MM.1S (cell line): ENCODE data around the gene TSSK6.

Source experiments
- DNase-seq: peaks from one replicate; pipeline ENCODE4 v3.0.0-alpha.2; 2015
- H2AFZ ChIP-seq: fragments of 300-600 bp; sonication (generic); 2 replicates; pipeline ENCODE4 v1.6.0; 2016; ENCODE audit warnings: antibody characterized with exemption, low read length
- H3F3A ChIP-seq: fragments of 300-600 bp; sonication (generic); 2 replicates; pipeline ENCODE4 v1.6.1; 2016; ENCODE audit warnings: mild to moderate bottlenecking, antibody characterized with exemption, low read length, moderate library complexity, mixed read lengths; ENCODE audit not compliant: insufficient read depth
- H3K27ac ChIP-seq: fragments of 300-600 bp; sonication (generic); 2 replicates; pipeline ENCODE4 v1.5.1; 2016; ENCODE audit warnings: mild to moderate bottlenecking, low read length
- H3K27me3 ChIP-seq: fragments of 300-600 bp; sonication (generic); replicated peaks from 2 replicates; pipeline ENCODE4 v1.6.0; 2016; ENCODE audit warnings: low read length; ENCODE audit not compliant: insufficient read depth
- H3K36me3 ChIP-seq: fragments of 300-600 bp; sonication (generic); replicated peaks from 2 replicates; pipeline ENCODE4 v1.6.1; 2016; ENCODE audit warnings: mild to moderate bottlenecking, low read length, mixed read lengths; ENCODE audit not compliant: insufficient read depth
- H3K4me1 ChIP-seq: fragments of 300-600 bp; sonication (generic); 2 replicates; pipeline ENCODE4 v1.6.1; 2016; ENCODE audit warnings: low read length, mixed read lengths
- H3K4me2 ChIP-seq: fragments of 300-600 bp; sonication (generic); 2 replicates; pipeline ENCODE4 v1.6.0; 2016; ENCODE audit warnings: low read depth, low read length
- H3K4me3 ChIP-seq: fragments of 300-600 bp; sonication (generic); 2 replicates; pipeline ENCODE4 v1.5.1; 2016; ENCODE audit warnings: low read length, mixed read lengths
- H3K79me2 ChIP-seq: fragments of 300-600 bp; sonication (generic); 2 replicates; pipeline ENCODE4 v1.6.1; 2016; ENCODE audit warnings: mixed run types, low read length, mixed read lengths
- H3K9ac ChIP-seq: fragments of 300-600 bp; sonication (generic); 2 replicates; pipeline ENCODE4 v1.6.1; 2016; ENCODE audit warnings: low read length, mixed read lengths
- H3K9me2 ChIP-seq: fragments of 300-600 bp; sonication (generic); replicated peaks from 2 replicates; pipeline ENCODE4 v1.6.1; 2016; ENCODE audit warnings: mild to moderate bottlenecking, low read length, mixed read lengths; ENCODE audit not compliant: insufficient read depth
- H3K9me3 ChIP-seq: fragments of 300-600 bp; sonication (generic); replicated peaks from 2 replicates; pipeline ENCODE4 v1.6.1; 2016; ENCODE audit warnings: mild to moderate bottlenecking, low read length, mixed read lengths; ENCODE audit not compliant: insufficient read depth
- H4K20me1 ChIP-seq: fragments of 300-600 bp; sonication (generic); 2 replicates; pipeline ENCODE4 v1.6.1; 2016; ENCODE audit warnings: mild to moderate bottlenecking, low read length, moderate library complexity, mixed read lengths; ENCODE audit not compliant: insufficient read depth
- EZH2 ChIP-seq: fragments of 300-600 bp; sonication (generic); optimal IDR thresholded peaks from 2 replicates; pipeline ENCODE3; 2017; ENCODE audit warnings: low read depth, mild to moderate bottlenecking, antibody characterized with exemption, low read length, mixed read lengths
- EZH2phosphoT487 ChIP-seq: fragments of 300-600 bp; sonication (generic); IDR thresholded peaks from 2 replicates; pipeline ENCODE4 v1.6.1; 2018; ENCODE audit warnings: antibody characterized with exemption, low read length
- TF ChIP-seq, protein P1 (sequence below): fragments of 300-600 bp; sonication (generic); IDR thresholded peaks from 2 replicates; pipeline ENCODE4 v1.5.1; 2016; ENCODE audit warnings: antibody characterized with exemption, low read length, mixed read lengths

TSSK6 gene

DNA sequence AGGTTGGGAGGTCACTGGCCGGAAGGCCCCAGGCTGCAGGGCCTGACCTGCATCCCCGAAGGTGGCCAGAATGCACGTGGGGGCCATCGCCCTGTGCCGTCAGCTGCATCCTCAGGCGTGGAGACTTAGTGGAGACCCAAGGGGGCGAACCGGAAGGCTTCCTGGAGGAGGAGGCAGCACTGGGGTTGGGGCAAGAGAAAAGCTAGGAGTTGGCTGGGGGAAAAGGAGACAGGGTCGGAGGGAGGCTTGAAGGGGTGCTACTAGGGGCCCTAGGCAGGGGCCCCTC is 12.0 kb upstream of the TSSK6 start:
- H3K27me3 ChIP-seq = no peaks in the 10 kb centered on the region
- H3K36me3 ChIP-seq = no peaks in the 10 kb centered on the region
- TF ChIP-seq EZH2 (no peak), EZH2phosphoT487 (no peak)
- TF ChIP-seq, protein P1, sequence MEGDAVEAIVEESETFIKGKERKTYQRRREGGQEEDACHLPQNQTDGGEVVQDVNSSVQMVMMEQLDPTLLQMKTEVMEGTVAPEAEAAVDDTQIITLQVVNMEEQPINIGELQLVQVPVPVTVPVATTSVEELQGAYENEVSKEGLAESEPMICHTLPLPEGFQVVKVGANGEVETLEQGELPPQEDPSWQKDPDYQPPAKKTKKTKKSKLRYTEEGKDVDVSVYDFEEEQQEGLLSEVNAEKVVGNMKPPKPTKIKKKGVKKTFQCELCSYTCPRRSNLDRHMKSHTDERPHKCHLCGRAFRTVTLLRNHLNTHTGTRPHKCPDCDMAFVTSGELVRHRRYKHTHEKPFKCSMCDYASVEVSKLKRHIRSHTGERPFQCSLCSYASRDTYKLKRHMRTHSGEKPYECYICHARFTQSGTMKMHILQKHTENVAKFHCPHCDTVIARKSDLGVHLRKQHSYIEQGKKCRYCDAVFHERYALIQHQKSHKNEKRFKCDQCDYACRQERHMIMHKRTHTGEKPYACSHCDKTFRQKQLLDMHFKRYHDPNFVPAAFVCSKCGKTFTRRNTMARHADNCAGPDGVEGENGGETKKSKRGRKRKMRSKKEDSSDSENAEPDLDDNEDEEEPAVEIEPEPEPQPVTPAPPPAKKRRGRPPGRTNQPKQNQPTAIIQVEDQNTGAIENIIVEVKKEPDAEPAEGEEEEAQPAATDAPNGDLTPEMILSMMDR = no peak

DNA sequence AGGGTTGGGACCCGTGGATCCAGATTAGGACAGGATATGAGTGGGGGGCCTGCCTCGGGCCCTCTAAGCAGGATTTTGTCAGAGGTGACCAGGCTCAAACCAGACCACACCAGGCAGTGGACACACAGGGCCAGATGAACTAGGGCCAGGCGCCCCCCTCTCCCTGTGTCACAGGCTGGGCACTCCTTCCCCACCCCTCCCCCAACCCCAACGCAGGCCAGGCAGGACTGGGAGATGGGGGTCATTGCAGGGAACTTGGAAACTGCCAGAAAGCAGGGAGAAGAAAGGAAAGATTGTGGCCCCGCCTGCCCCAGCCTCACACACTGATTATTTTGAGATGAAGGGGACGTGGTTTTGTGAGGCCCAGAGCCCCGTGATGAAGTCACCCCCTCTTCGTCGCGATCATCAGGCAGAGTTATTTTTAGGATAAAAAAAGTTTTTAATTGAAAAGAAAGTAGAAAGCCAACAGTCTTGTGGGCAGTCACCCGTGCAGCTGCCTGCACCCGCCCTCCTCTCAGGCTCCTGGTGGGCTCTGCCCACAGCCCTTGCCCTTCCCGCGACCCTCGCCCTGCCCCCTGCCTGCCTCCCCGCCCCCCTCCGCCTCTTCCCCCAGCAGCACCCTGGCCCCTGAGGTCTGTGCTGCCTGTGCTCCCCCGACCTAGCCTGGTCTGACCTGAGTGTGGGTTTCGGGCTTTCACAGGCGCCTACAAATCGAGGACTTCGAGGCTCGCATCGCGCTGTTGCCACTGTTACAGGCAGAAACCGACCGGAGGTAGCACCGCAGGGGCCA is 11.4 kb upstream of the TSSK6 start:
- no peak overlapping the region for H2AFZ ChIP-seq
- peaks cover 7% of the 10 kb centered on the region; the same call in 1 of the 2 replicates for H3K79me2 ChIP-seq
- H4K20me1 ChIP-seq = no peaks in the 10 kb centered on the region
- no peak for DNase-seq
- H3F3A ChIP-seq = no peaks in the 10 kb centered on the region
- H3K9ac ChIP-seq = no peak overlapping the region
- no peaks in the 10 kb centered on the region for H3K36me3 ChIP-seq
- no peak overlapping the region for H3K4me2 ChIP-seq
- H3K9me2 ChIP-seq = no peaks in the 10 kb centered on the region
- no peaks in the 10 kb centered on the region for H3K27me3 ChIP-seq
- no peaks in the 10 kb centered on the region for H3K9me3 ChIP-seq
- no peak overlapping the region for H3K27ac ChIP-seq
- TF ChIP-seq EZH2phosphoT487 (no peak), EZH2 (no peak)
- TF ChIP-seq, protein P1 = no peak
- no peaks in the 10 kb centered on the region for H3K4me1 ChIP-seq
- no peak overlapping the region for H3K4me3 ChIP-seq

More for the DNA sequence above, 12.0 kb upstream of the TSSK6 start:
- Histone ChIP-seq H3K4me2 (no peak overlapping the region), H3K79me2 (peaks cover 7% of the 10 kb centered on the region; the same call in 1 of the 2 replicates), H3K4me3 (no peak overlapping the region), H3K27ac (no peak overlapping the region), H3K9ac (no peak overlapping the region), H3K9me2 (no peaks in the 10 kb centered on the region), H3K9me3 (no peaks in the 10 kb centered on the region), H2AFZ (no peak overlapping the region), H3K4me1 (no peaks in the 10 kb centered on the region), H3F3A (no peaks in the 10 kb centered on the region), H4K20me1 (no peaks in the 10 kb centered on the region)
- no peak for DNase-seq

DNA sequence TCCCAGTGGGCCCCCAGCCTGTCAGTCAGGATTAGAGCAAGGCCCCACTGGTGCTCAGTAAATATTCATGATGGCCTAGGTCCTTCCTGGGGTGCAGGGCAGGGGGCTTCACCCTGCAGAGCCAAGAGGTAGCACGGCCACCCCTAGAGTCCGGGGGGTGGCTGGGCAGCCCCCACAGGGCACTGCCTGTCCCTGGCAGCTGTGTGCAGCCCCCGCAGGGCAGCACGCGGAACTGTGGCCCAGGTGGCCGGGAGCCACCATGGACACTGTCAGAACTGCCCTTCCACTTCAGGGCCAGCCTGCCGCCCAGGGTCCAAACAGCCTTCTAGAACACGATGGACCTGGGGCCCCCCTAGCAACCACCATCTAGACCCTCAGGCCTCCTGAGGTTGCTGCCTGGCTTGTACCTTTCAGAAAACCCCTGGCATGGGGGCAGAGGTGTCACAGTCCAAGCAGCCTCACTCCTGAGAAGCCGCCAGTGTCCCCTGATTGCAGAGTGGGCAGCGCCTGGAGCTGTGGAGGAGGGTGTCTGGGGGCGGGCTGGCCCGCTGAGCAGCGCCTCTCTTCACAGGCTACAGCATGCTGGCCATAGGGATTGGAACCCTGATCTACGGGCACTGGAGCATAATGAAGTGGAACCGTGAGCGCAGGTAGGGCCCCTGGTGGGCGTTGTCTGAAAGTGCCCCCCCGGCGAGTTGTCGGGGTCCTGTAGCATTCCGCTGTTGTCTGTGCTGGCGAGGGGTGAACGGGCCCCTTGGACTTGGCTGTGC is 10.4 kb upstream of the TSSK6 start:
- Histone ChIP-seq H3K27me3 (no peaks in the 10 kb centered on the region), H2AFZ (no peak overlapping the region), H3K79me2 (peaks cover 13% of the 10 kb centered on the region), H3K9me3 (no peaks in the 10 kb centered on the region), H3K9ac (no peak overlapping the region), H3K4me1 (no peaks in the 10 kb centered on the region), H3K36me3 (no peaks in the 10 kb centered on the region), H3K4me3 (no peak overlapping the region), H3F3A (no peaks in the 10 kb centered on the region), H3K27ac (no peak overlapping the region), H3K4me2 (no peak overlapping the region), H4K20me1 (no peaks in the 10 kb centered on the region), H3K9me2 (no peaks in the 10 kb centered on the region)
- TF ChIP-seq EZH2 (no peak), EZH2phosphoT487 (no peak)
- TF ChIP-seq, protein P1 = no peak
- DNase-seq = no peak
